HG02973 (cell line): ENCODE results near the gene WTAP.
"Not testable (repeated sequence)": the region's sequence is repeated elsewhere in the genome, so short reads cannot be mapped to it uniquely, and the experiment has no call there.

Experiments
- ATAC-seq: cut with Tn5 transposase; IDR thresholded peaks from one replicate; pipeline ENCODE4 v1.9.1; 2021; ENCODE audit warnings: moderate library complexity; ENCODE audit not compliant: unreplicated experiment

WTAP gene

GRCh38 chr6:159693128-159693893 is 34.0 kb upstream of the WTAP start, which contains the start of gene SOD2:
Gene SOD2 (minus strand): TSS chr6:159693241. CDS start chr6:159693167, 74 bp downstream.
- peak; percentile 71 for ATAC-seq

GRCh38 chr6:159693894-159694545 is 33.3 kb upstream of the WTAP start:
- no peak for ATAC-seq

DNA sequence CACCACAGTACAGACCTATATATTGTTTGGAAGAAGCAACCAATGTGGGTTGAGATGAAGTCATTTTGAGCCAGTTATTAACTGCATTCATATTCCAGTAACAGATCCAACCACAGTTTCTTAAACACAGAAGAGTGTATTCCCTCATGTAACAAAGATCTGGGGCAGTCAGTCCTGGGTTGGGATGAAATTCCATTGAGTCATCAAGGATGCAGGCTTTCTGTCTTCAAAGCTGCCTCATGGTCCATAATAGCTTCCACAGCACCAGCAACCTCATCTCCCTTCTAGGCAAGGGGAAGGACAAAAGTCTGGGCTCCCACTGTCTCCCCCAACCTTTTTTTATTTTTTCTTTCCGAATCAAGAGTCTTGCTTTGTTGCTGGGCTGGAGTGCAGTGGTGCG is 31.3 kb upstream of the WTAP start:
- ATAC-seq: no peak

DNA sequence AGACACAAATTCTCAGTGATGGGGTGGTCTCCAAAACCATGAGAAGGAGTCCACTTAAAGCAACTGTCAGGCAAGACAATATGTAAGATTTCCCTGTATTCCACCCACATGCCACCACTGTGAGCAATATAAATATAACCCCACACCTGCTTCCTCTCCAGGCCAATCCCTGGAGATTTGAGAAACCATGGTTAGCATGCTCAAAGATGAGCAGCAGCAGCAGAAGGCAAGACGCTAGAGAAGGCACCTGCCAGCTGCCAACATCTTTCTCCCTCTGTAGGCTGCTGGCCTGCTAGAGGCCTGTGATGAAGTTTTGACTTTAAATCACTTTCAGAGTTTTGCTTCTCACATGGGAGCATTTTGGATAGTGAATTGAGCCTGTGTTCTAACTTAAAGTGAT is 26.3 kb upstream of the WTAP start:
- ATAC-seq: no peak

GRCh38 chr6:159701413-159701999 is 25.8 kb upstream of the WTAP start:
- ATAC-seq: no peak

DNA sequence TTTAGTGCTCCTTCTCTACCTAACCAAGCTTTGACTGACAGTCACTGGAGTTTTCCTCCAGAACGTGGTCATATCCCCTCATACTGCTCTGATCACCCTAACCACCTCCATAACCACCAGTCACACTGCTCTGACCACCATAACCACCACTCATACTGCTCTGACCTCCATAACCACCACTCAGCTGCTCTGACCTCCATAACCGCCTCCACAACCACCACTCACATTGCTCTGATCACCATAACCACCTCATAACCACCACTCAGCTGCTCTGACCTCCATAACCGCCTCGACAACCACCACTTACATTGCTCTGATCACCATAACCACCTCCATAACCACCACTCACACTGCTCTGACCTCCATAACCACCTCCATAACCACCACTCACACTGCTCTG is 16.7 kb upstream of the WTAP start:
- ATAC-seq: not testable (repeated sequence)

DNA sequence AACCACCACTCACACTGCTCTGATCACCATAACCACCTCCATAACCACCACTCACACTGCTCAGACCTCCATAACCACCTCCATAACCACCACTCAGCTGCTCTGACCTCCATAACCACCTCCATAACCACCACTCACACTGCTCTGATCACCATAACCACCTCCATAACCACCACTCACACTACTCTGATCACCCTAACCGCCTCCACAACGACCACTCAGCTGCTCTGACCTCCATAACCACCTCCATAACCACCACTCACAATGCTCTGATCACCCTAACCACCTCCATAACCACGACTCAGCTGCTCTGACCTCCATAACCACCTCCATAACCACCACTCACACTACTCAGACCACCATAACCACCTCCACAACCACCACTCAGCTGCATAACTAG is 14.9 kb upstream of the WTAP start:
- not testable (repeated sequence) for ATAC-seq

- no peak for ATAC-seq
Measured at GRCh38 chr6:159713984-159714383, 13.3 kb upstream of the WTAP start.

GRCh38 chr6:159714404-159714803 is 12.9 kb upstream of the WTAP start:
- no peak for ATAC-seq

DNA sequence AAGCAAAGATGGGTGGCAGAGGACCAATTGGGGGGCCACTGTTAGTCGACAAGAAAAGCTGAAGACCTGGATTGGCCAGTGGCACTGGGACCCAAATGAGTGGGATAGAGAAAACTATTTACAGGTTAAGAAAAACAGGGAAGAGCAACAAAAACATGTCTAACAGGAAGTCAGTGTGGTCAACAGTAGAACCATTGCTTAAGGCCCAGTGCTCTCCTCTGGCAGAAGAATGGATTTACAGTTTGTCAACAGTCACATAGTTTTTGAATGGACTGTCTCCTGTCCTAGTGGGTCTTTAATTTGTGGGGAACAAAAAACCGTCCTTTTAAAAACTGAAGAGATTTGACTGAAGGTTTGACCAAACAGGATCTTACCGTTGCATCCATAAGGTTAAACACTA is 12.1 kb upstream of the WTAP start:
- ATAC-seq: no peak

- no peak for ATAC-seq
Measured at GRCh38 chr6:159715605-159716004, 11.7 kb upstream of the WTAP start.

DNA sequence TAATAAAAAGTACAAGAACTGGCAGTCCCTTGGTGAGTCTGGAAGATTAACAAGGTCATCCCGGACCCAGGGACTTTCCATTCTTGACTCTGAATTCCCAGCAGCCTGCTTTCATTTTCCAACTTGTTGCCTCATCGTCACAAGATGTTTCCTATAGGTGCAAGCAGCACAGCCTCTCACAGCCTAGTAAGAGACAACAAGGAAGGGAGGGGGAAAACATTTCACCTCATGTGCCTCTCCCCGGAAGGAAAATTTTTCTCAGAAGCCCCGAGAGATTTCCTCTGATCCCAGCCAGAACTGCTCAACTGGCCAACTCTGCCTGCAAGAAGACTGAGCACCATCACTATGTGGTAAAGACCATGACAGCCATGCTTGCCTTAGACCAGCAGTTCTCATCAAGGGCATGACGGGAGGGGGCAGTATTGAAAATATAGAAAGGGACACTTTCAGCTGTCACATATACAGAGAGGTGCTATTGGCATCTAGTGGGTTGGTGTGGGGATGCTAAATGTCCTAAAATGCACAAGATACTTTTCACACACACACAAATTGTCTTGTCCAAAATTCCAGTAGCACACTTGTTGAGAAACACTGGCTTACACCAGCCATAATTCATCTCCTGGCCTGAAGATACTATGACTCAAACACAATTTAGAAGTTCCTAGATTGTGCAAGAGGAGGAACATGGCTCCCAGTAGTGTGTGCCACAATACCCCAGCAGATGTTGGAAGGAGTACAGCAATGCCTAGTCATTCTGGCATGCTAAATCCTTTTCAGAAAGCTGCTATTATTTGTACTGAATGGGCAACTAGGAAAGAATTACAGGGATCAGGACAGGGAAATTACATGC is 10.8 kb upstream of the WTAP start:
- no peak for ATAC-seq

GRCh38 chr6:159718634-159719033 is 8.7 kb upstream of the WTAP start:
- no peak for ATAC-seq

GRCh38 chr6:159719287-159719686 is 8.0 kb upstream of the WTAP start:
- ATAC-seq: no peak

DNA sequence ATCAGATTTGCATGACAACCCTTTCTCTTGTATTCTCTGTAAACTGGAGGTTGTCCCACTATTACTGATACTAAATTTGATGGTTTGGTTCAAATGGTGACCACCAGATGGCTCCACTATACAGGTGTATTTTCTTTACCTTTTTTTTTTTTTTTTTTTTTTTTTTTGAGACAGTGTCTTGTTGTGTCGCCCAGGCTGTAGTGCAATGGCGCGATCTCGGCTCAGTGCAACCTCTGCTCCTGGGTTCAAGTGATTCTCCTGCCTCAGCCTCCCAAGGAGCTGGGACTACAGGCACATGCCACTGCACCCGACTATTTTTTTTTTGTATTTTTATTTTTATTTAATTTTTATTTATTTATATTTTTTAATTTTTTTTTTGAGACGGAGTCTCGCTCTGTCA is 6.6 kb upstream of the WTAP start:
- peak; percentile 51 for ATAC-seq

- ATAC-seq: not testable (repeated sequence)
Measured at GRCh38 chr6:159721981-159722380, 5.3 kb upstream of the WTAP start.

DNA sequence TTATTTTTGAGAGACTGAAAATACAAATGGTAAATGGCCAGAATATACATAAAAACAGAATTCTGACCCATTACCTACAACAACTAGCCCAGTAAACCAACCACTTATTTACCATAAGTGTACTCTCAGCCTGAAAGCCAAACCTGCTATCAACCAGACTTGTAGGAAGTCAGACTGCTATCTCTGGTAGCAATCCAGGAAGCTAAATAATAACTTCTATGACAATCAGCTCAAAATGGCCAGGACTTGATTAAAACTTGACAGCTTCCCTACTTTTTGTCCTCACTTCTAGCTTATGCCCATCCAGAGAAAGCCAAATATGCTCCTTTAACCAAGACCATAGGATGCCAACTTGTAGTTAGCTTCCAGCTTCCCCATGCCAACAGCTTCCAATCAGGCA is 4.7 kb upstream of the WTAP start:
- no peak for ATAC-seq

- no peak for ATAC-seq
Measured at GRCh38 chr6:159723259-159723658, 4.0 kb upstream of the WTAP start.

DNA sequence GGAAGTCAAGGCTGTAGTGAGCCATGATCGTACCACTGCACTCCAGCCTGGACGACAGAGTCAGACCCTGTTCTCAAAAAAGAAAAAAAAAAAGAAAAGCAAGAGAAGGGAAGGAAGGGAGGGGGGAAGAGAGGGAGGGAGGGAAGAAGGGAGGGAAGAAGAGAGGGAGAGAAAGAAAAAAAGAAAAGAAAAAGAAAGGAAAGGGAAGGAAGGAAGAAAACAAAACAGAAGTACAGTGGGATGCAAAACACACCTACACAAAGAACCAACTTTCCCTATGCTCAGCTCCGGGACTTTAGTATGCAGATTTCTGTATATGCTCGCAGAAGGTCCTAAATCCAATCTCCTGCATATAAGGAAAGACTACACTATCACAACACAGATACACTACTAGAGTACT is 2.5 kb upstream of the WTAP start:
- no peak for ATAC-seq

DNA sequence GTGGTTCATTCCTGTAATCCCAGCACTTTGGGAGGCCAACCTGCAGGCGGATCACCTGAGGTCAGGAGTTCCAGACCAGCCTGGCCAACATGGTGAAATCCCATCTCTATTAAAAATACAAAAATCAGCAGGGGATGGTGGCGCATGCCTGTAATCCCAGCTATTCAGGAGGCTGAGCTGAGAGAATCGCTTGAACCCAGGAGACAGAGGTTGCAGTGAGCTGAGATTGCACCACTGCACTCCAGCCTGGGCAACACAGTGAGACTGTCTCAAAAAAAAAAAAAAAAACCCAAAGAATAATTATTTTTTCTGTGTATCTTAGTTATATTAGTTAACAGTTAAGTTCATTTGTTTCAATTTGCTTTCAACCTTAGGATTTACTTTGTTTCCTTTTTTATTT is 2.1 kb upstream of the WTAP start:
- not testable (repeated sequence) for ATAC-seq

GRCh38 chr6:159726255-159726917 is 920 bp upstream of the WTAP start:
- ATAC-seq: peak; percentile 21
